Activated naive CD8-positive, alpha-beta T cell treated with anti-CD3 and anti-CD28 coated beads for 36 hours (primary cell): ENCODE results near the gene CLTB. TPM values are rescaled to one million over a fixed set of nuclear protein-coding genes. Genes with fewer than 3 reads are reported as not detected.

Source experiments
- DNase-seq: peaks from one replicate; pipeline ENCODE4 v3.0.0; 2021
- H3K27ac Mint-ChIP-seq: one replicate; pipeline ENCODE4 v1.8.0; 2022; ENCODE audit warnings: mild to moderate bottlenecking, moderate library complexity, mixed read lengths
- H3K27me3 Mint-ChIP-seq: one replicate; pipeline ENCODE4 v1.8.0; 2022; ENCODE audit warnings: mild to moderate bottlenecking, mixed read lengths
- H3K36me3 Mint-ChIP-seq: one replicate; pipeline ENCODE4 v1.8.0; 2021; ENCODE audit warnings: mild to moderate bottlenecking, mixed read lengths
- H3K4me1 Mint-ChIP-seq: one replicate; pipeline ENCODE4 v1.8.0; 2021; ENCODE audit warnings: mixed read lengths
- H3K4me3 Mint-ChIP-seq: one replicate; pipeline ENCODE4 v1.8.0; 2022; ENCODE audit warnings: mild to moderate bottlenecking, moderate library complexity, mixed read lengths
- H3K9me3 Mint-ChIP-seq: one replicate; pipeline ENCODE4 v1.8.0; 2022; ENCODE audit warnings: mixed read lengths
- total RNA-seq, 2 experiments: library from RNA; stranded (reverse); gene quantifications; one replicate each; pipeline ENCODE4 v1.2.3, GENCODE V29; 2021

The CLTB gene
- total RNA-seq, 2 experiments from 2014 or later, result 53.4 to 57.7 TPM

GRCh38 chr5:176384366-176384930 is 31.9 kb downstream of the CLTB start:
- H3K9me3 Mint-ChIP-seq, result no peaks in the 10 kb centered on the region
- DNase-seq, result no peak
- no peak overlapping the region for H3K4me3 Mint-ChIP-seq
- H3K27me3 Mint-ChIP-seq, result no peaks in the 10 kb centered on the region
- peaks cover 57% of the 10 kb centered on the region for H3K36me3 Mint-ChIP-seq
- H3K4me1 Mint-ChIP-seq, result peaks cover 23% of the 10 kb centered on the region
- H3K27ac Mint-ChIP-seq, result no peak overlapping the region

GRCh38 chr5:176383961-176384360 is 32.4 kb downstream of the CLTB start:
- Mint-ChIP-seq H3K4me1 (peaks cover 23% of the 10 kb centered on the region), H3K36me3 (peaks cover 60% of the 10 kb centered on the region), H3K9me3 (no peaks in the 10 kb centered on the region), H3K27me3 (no peaks in the 10 kb centered on the region), H3K27ac (no peak overlapping the region), H3K4me3 (no peak overlapping the region)
- DNase-seq, result no peak

DNA sequence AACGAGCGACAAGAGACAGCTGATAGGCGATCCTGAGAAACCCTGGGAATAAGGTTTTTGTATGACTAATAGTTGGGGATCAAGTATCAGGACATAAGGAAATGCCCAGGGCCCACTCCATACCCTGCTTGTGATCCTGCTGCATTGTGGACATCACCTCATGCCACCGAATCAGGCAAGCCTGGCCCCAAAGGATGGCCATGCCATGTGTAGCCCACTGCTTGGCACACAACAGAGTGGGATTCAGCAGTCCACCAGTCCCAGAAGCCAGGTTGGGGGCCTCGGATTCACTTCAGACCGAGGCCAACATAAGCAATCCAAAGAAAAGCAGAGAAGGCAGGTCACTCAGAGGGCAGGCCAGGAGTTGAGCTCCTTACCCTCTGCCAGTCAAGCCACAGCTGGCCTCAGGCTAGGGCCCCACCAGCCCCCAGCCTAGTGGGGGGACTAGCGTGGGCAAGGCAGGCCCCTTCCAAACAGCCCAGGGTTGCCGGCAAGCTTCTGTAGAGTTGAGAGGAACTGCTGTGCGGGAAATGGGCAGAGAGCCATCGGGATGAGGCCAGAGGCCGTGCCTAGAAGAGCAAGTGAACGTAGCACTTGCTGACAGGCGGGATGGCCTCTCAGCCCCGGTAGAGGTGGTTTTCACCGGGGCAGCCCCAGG is 33.0 kb downstream of the CLTB start:
- Mint-ChIP-seq H3K27me3 (no peaks in the 10 kb centered on the region), H3K36me3 (peaks cover 60% of the 10 kb centered on the region), H3K4me1 (peaks cover 23% of the 10 kb centered on the region), H3K9me3 (no peaks in the 10 kb centered on the region), H3K4me3 (no peak overlapping the region), H3K27ac (no peak overlapping the region)
- no peak for DNase-seq

GRCh38 chr5:176382721-176383120 is 33.6 kb downstream of the CLTB start:
- H3K27ac Mint-ChIP-seq, result no peak overlapping the region

DNA sequence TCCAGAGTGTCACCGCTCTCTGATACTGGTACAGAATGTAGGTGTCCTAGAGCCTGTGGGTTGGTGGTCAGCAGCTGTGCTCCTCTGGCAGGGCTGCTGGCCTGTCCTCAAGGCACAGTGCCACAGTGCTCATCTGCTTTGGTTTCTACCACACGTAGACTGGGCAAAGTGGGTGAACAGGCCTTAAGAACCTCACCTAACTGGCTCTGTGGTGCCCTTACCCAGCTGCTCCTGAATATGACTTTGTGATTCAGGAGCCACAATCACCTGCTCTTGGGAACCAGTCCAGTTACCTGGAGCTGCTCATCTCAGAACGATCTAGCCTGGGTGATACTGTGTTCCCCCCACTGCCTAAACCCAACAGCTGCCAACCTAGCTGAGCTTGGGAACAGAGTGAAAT is 34.4 kb downstream of the CLTB start:
- peaks cover 47% of the 10 kb centered on the region for H3K36me3 Mint-ChIP-seq
- no peaks in the 10 kb centered on the region for H3K27me3 Mint-ChIP-seq
- H3K9me3 Mint-ChIP-seq, result no peaks in the 10 kb centered on the region
- no peak overlapping the region for H3K4me3 Mint-ChIP-seq
- no peak overlapping the region for H3K27ac Mint-ChIP-seq
- DNase-seq, result no peak
- peaks cover 20% of the 10 kb centered on the region for H3K4me1 Mint-ChIP-seq

More at GRCh38 chr5:176382721-176383120, 33.6 kb downstream of the CLTB start:
- H3K4me1 Mint-ChIP-seq, result peaks cover 23% of the 10 kb centered on the region
- no peak for DNase-seq
- no peaks in the 10 kb centered on the region for H3K27me3 Mint-ChIP-seq
- no peak overlapping the region for H3K4me3 Mint-ChIP-seq
- peaks cover 54% of the 10 kb centered on the region for H3K36me3 Mint-ChIP-seq
- no peaks in the 10 kb centered on the region for H3K9me3 Mint-ChIP-seq

- no peak for DNase-seq
- Mint-ChIP-seq H3K9me3 (no peaks in the 10 kb centered on the region), H3K27ac (no peak overlapping the region), H3K36me3 (peaks cover 44% of the 10 kb centered on the region), H3K4me3 (no peak overlapping the region), H3K27me3 (no peaks in the 10 kb centered on the region), H3K4me1 (peaks cover 14% of the 10 kb centered on the region)
Observed at GRCh38 chr5:176381423-176381822, 34.9 kb downstream of the CLTB start.

DNA sequence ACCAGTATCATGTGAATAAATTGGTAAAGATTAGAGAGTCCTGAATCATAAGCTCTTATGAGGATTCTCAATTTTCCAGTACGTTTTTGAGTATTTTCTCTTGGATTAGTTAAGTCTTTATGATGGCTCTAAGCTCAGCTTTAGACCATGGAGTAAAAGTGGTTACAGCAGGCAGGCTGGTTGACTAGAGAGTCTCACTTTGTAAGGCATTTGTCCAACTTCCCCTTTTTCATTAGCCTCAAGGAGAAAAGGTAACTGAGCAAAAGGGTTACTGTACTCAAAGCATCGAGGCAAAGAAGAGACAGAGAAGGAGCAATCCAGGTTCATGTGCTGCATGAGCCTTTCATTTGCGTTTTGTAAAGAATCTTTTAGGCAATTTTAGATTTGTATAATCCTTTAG is 36.5 kb downstream of the CLTB start:
- H3K4me1 Mint-ChIP-seq, result peaks cover 2% of the 10 kb centered on the region
- H3K27me3 Mint-ChIP-seq, result no peaks in the 10 kb centered on the region

DNA sequence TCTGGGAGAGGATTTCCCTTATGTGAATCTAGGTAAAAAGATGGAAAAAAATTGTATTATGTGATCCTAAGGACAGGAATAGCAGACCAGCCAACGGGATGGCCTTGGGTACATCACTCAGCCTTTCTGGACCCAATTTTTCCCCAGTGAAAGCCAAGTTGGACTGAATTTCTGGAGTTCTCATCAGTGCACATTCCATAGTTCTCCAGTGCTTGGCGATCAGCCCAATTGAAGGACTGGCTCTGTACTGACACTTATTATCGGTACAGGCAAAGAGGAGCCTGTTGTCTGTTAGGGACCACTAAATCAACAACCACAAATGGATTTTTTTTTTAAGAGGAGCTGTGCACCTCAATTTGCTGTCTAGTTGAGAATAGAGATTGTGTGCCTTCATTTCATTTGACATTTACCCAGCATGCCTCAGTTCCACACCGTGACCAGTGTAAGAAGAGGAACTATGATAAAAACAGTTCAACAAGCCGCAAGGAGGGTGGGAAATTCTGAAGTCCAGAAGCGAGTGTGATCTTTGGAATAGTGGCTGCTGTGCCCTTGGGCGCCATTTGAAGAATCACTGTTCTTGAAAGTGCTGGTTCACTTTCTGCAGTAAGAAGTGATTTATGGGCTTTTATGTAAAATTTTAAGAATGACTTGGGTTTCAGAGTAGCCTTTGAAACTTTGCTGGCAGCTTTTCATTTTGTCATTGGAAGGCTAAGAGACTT is 43.1 kb downstream of the CLTB start:
- no peak overlapping the region for H3K27ac Mint-ChIP-seq
- H3K9me3 Mint-ChIP-seq, result no peaks in the 10 kb centered on the region
- H3K4me1 Mint-ChIP-seq, result no peaks in the 10 kb centered on the region
- peaks cover 12% of the 10 kb centered on the region for H3K36me3 Mint-ChIP-seq
- H3K4me3 Mint-ChIP-seq, result no peak overlapping the region
- no peak for DNase-seq
- no peaks in the 10 kb centered on the region for H3K27me3 Mint-ChIP-seq

More for the DNA sequence above, 36.5 kb downstream of the CLTB start:
- no peak overlapping the region for H3K4me3 Mint-ChIP-seq
- H3K27ac Mint-ChIP-seq, result no peak overlapping the region
- peaks cover 38% of the 10 kb centered on the region for H3K36me3 Mint-ChIP-seq
- H3K9me3 Mint-ChIP-seq, result no peaks in the 10 kb centered on the region
- no peak for DNase-seq

GRCh38 chr5:176371621-176372539 is 44.5 kb downstream of the CLTB start:
- H3K9me3 Mint-ChIP-seq, result no peaks in the 10 kb centered on the region
- no peak for DNase-seq
- no peak overlapping the region for H3K27ac Mint-ChIP-seq
- no peaks in the 10 kb centered on the region for H3K27me3 Mint-ChIP-seq
- peaks cover 24% of the 10 kb centered on the region for H3K36me3 Mint-ChIP-seq
- no peak overlapping the region for H3K4me3 Mint-ChIP-seq
- H3K4me1 Mint-ChIP-seq, result peaks cover 6% of the 10 kb centered on the region

GRCh38 chr5:176369934-176370711 is 46.2 kb downstream of the CLTB start:
- H3K4me3 Mint-ChIP-seq, result no peak overlapping the region
- no peaks in the 10 kb centered on the region for H3K27me3 Mint-ChIP-seq
- peaks cover 19% of the 10 kb centered on the region for H3K36me3 Mint-ChIP-seq
- no peak for DNase-seq
- peaks cover 8% of the 10 kb centered on the region for H3K4me1 Mint-ChIP-seq
- no peak overlapping the region for H3K27ac Mint-ChIP-seq
- no peaks in the 10 kb centered on the region for H3K9me3 Mint-ChIP-seq

- H3K27me3 Mint-ChIP-seq, result no peaks in the 10 kb centered on the region
- H3K27ac Mint-ChIP-seq, result no peak overlapping the region
- H3K4me1 Mint-ChIP-seq, result peaks cover 8% of the 10 kb centered on the region
- H3K9me3 Mint-ChIP-seq, result no peaks in the 10 kb centered on the region
- DNase-seq, result no peak
- H3K36me3 Mint-ChIP-seq, result peaks cover 19% of the 10 kb centered on the region
- no peak overlapping the region for H3K4me3 Mint-ChIP-seq
Observed at GRCh38 chr5:176368726-176369125, 47.6 kb downstream of the CLTB start.

DNA sequence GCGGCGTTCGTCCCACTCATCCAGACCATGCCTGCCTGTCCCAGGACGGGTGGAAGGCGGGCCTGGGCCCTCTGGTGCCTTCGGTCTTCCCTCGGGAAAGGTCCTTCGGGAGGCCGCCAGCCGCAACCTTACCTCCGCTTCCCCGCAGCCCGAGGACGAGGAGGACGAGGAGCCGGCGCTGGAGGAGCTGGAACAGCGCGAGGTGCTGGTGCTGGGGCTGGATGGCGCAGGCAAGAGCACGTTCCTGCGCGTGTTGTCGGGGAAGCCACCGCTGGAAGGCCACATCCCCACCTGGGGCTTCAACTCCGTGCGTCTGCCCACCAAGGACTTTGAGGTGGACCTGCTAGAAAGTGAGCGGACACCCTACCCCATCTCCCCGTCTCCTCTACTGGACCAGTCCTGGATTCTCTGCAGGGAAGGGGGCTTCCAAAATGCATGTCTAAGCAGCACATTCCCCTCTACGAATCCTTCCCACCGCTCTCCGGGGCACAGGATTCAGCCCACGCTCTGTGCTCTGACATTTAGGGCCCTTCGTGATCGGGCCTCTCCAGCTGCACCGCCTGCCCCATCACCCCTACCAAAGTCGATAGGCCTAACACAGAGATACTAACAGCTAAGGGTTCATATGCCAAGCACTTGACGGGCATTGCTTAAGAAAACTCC is 50.0 kb downstream of the CLTB start:
- Mint-ChIP-seq H3K4me3 (peak overlapping the region; percentile 74), H3K27me3 (no peaks in the 10 kb centered on the region), H3K4me1 (peaks cover 17% of the 10 kb centered on the region), H3K27ac (peak overlapping the region; percentile 13), H3K36me3 (peaks cover 18% of the 10 kb centered on the region), H3K9me3 (no peaks in the 10 kb centered on the region)
- no peak for DNase-seq

DNA sequence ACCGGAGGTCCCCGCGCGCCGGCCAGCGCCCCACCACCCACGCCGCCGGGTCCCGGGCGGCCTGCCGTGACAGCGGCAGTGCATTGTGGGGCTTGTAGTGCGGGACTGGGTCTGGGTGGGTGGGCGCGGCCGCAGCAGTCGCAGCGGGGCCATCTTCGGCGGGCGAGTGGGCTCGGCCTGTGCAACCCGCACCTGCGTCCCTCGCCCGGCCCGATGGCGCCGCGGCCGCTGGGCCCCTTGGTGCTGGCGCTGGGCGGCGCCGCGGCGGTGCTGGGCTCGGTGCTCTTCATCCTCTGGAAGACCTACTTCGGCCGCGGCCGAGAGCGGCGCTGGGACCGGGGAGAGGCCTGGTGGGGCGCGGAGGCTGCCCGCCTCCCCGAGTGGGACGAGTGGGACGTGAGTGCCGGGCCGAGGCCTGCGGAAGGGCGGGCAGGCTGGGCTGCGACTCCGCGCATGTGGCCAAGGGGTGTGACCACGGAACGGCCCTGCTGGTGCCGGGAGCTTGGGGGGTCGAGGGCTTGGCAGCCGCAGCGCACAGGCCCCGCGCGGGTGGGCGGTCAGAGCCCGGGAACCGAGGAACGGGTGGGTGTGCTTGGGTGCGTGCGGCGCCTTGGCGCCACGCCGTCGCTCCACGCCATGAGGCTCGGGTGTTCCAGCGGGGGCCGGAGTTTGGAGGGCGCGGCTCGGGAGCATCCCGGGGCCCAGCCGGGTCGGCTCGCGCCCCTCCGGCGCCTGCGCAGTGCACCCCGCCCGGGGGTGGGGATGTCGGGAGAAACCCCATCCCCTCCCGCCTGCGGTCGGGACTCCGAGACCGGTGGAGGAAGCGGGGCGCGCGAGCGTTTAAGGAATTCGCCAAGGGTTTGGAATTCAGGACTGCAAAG is 50.7 kb downstream of the CLTB start, which contains the start of gene ARL10:
Gene ARL10 (plus strand): TSS at position 137 of the 881 bp plus-strand sequence. CDS start 77 bp downstream, at position 214.
- DNase-seq, result peak; percentile 80
- Mint-ChIP-seq H3K27ac (peak within 1 kb of the TSS; percentile 81), H3K36me3 (peaks cover 16% of the 10 kb centered on the region), H3K9me3 (no peaks in the 10 kb centered on the region), H3K27me3 (no peaks in the 10 kb centered on the region), H3K4me1 (peaks cover 17% of the 10 kb centered on the region), H3K4me3 (peak within 1 kb of the TSS; percentile 77)
